Stimulated activated CD4-positive, alpha-beta T cell treated with anti-CD3 and anti-CD28 coated beads, Interleukin-12 subunit alpha, Interleukin-12 subunit beta, amount 100 ng/mL, for 24 hours (primary cell): Measurements from ENCODE around the gene ATF4.

Experiments used
- DNase-seq, 2 experiments: peaks; one replicate each; pipeline ENCODE4 v3.0.0-alpha.2; 2020; ENCODE audit warnings: low read depth in 2 of 2

Gene ATF4

GRCh38 chr22:39556970-39557841 lies 36.8 kb downstream of the ATF4 start:
- DNase-seq, result peak; percentile 22 to 34

- DNase-seq, result no peak
These were observed 37.9 kb downstream of the ATF4 start for GRCh38 chr22:39558254-39558727.

- DNase-seq, result no peak
These were observed 38.6 kb downstream of the ATF4 start for GRCh38 chr22:39558950-39559349.

- DNase-seq, result no peak
These were observed 39.2 kb downstream of the ATF4 start for GRCh38 chr22:39559456-39560105.

- DNase-seq, result no peak
These were observed 39.8 kb downstream of the ATF4 start for GRCh38 chr22:39560127-39560526.

GRCh38 chr22:39562839-39563489 lies 42.6 kb downstream of the ATF4 start:
- DNase-seq, result no peak

GRCh38 chr22:39563571-39564428 lies 43.4 kb downstream of the ATF4 start:
- DNase-seq, result no peak

GRCh38 chr22:39565414-39565944 lies 45.1 kb downstream of the ATF4 start:
- DNase-seq, result no peak

- DNase-seq, result peak in 1 of 2 experiments; percentile 15
These were observed 47.0 kb downstream of the ATF4 start for GRCh38 chr22:39567135-39567946.

- DNase-seq, result no peak
These were observed 48.1 kb downstream of the ATF4 start for GRCh38 chr22:39568278-39568981.

- DNase-seq, result no peak
These were observed 48.7 kb downstream of the ATF4 start for GRCh38 chr22:39569066-39569465.

GRCh38 chr22:39570226-39570625 lies 49.9 kb downstream of the ATF4 start:
- no peak for DNase-seq

- no peak for DNase-seq
These were observed 50.3 kb downstream of the ATF4 start, which contains the start of gene CACNA1I for GRCh38 chr22:39570665-39571064. Gene CACNA1I, plus strand, starts transcription at chr22:39570753. Its CDS starts 0 bp downstream, at chr22:39570753.

- DNase-seq, result no peak
These were observed 51.2 kb downstream of the ATF4 start for GRCh38 chr22:39571538-39571937.
